Mesodermal cell (in vitro differentiated cells): ENCODE measurements around the gene DHRSX.
"Not testable (repeated sequence)": the region's sequence is repeated elsewhere in the genome, so short reads cannot be mapped to it uniquely, and the experiment has no call there.

Experiments used
- H3K27ac ChIP-seq: 2 replicates; pipeline ENCODE4 v1.7.0; 2013; ENCODE audit warnings: mild to moderate bottlenecking, low read depth, low read length, moderate library complexity; ENCODE audit not compliant: severe bottlenecking
- H3K36me3 ChIP-seq: 2 replicates; pipeline ENCODE4 v1.7.1; 2013; ENCODE audit warnings: mild to moderate bottlenecking, low read length, moderate library complexity; ENCODE audit not compliant: control insufficient read depth, insufficient read depth
- H3K4me1 ChIP-seq: one replicate; pipeline ENCODE4 v1.7.1; 2013; ENCODE audit warnings: mild to moderate bottlenecking, low read length; ENCODE audit not compliant: insufficient read depth, control insufficient read depth, poor library complexity, severe bottlenecking
- H3K4me3 ChIP-seq: 2 replicates; pipeline ENCODE4 v1.7.0; 2013; ENCODE audit warnings: low read length, control low read depth, mild to moderate bottlenecking; ENCODE audit not compliant: insufficient read depth, poor library complexity, severe bottlenecking; ENCODE audit errors: extremely low read depth
- H3K9me3 ChIP-seq: 2 replicates; pipeline ENCODE4 v1.7.1; 2013; ENCODE audit warnings: mild to moderate bottlenecking, low read length, moderate library complexity; ENCODE audit not compliant: control insufficient read depth
- WGBS, 2 experiments: methylation state at CpG; one replicate each; pipeline ENCODE4 v1.1.5; 2013; ENCODE audit warnings: missing lambda C conversion rate in 2 of 2; ENCODE audit not compliant: insufficient coverage in 2 of 2; 5-methylcytosine and 5-hydroxymethylcytosine counted together

The DHRSX gene

GRCh38 chrX:2519638-2520037 is 18.9 kb upstream of the DHRSX start:
- not testable (repeated sequence) for H3K4me1 ChIP-seq, H3K4me3 ChIP-seq, H3K9me3 ChIP-seq, H3K27ac ChIP-seq, H3K36me3 ChIP-seq
- 97% methylated on average over 3 of the region's 3 CpGs for WGBS, 2 experiments

- WGBS, 2 experiments: 86 to 90% methylated on average over 2 to 4 of the region's 6 CpGs
- Histone ChIP-seq H3K36me3 (no peaks in the 10 kb centered on the region), H3K4me1 (no peaks in the 10 kb centered on the region), H3K4me3 (no peak overlapping the region), H3K9me3 (no peaks in the 10 kb centered on the region), H3K27ac (no peak overlapping the region)
These were observed 16.3 kb upstream of the DHRSX start for GRCh38 chrX:2517055-2517454.

DNA sequence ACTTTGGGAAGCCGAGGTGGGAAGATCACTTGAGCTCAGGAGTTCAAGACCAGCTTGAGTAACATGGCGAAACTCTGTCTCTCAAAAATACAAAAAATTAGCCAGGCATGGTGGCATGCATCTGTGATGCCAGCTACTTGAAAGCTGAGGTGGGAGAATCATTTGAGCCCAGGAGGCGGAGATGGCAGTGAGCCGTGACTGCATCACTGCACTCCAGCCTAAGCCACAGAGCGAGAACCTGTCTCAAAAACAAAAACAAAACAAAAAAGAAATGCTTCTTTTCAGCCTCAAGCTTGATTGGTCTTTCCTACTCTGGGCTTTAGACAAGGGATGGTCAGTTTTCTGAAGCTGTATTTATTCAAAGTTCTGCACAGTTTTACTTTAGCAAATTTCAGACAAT is 15.8 kb upstream of the DHRSX start:
- H3K9me3 ChIP-seq: no peaks in the 10 kb centered on the region
- H3K4me3 ChIP-seq: no peak overlapping the region
- H3K27ac ChIP-seq: no peak overlapping the region
- WGBS, 2 experiments: 53 to 92% methylated on average over 2 to 3 of the region's 5 CpGs
- H3K4me1 ChIP-seq: no peaks in the 10 kb centered on the region
- H3K36me3 ChIP-seq: no peaks in the 10 kb centered on the region

DNA sequence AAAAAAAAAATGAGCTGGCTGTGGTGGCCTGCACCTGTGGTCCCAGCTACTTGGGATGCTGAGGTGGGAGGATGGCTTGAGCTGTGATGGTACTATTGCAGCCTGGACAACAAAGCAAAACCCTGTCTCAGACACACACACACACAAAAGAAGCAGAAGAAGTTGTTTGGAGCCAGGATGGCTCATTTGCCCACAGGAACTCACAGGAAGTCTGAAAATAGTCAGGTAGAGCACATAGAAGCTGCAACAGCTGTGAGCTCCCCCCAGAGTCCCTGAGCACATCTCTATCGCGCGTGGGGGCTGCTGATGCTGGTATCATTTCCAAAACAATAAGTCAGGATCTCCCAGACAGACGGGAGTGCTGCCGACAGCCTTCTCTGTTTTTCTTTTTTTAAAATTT is 13.4 kb upstream of the DHRSX start:
- Histone ChIP-seq H3K27ac (no peak overlapping the region), H3K4me3 (no peak overlapping the region), H3K4me1 (no peaks in the 10 kb centered on the region), H3K36me3 (no peaks in the 10 kb centered on the region), H3K9me3 (no peaks in the 10 kb centered on the region)
- 88 to 91% methylated on average over 3 of the region's 5 CpGs for WGBS, 2 experiments

DNA sequence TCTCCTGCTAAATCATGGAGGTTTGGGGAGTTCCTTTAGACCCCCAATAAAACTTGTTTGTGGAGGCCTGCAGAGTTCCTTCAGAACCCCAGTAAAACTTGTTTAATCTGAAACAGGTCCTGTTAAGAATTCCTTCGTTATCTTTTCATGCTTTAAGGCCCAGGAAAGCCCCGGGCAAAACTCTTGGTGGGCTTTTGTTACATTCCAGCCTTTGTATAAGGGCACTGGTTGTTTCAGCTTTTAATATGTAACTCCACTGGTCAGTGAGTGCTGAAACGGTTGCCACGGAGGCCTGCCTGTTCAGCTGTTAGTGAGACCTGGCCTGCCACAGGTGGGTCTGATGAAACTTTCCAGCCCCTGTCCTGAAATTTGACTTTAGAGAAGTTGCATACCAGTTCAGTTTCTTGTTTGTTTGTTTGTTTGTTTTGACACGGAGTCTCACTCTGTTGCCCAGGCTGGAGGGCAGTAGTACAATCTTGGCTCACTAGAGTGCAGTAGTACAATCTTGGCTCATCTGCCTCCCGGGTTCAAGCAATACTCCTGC is 12.4 kb upstream of the DHRSX start:
- 60 to 65% methylated on average over 4 to 6 of the region's 6 CpGs for WGBS, 2 experiments
- Histone ChIP-seq H3K4me1 (no peaks in the 10 kb centered on the region), H3K27ac (peak overlapping the region; percentile 36), H3K4me3 (no peak overlapping the region), H3K36me3 (no peaks in the 10 kb centered on the region), H3K9me3 (no peaks in the 10 kb centered on the region)

- no peak overlapping the region for H3K27ac ChIP-seq
- H3K4me3 ChIP-seq: no peak overlapping the region
- no peaks in the 10 kb centered on the region for H3K4me1 ChIP-seq
- no peaks in the 10 kb centered on the region for H3K9me3 ChIP-seq
- no peaks in the 10 kb centered on the region for H3K36me3 ChIP-seq
- 94 to 100% methylated on average over 3 to 4 of the region's 8 CpGs for WGBS, 2 experiments
These were observed 11.7 kb upstream of the DHRSX start for GRCh38 chrX:2512501-2512900.

- no peaks in the 10 kb centered on the region for H3K4me1 ChIP-seq
- 95 to 99% methylated on average over 5 to 6 of the region's 6 CpGs for WGBS, 2 experiments
- H3K9me3 ChIP-seq: no peaks in the 10 kb centered on the region
- no peak overlapping the region for H3K27ac ChIP-seq
- no peak overlapping the region for H3K4me3 ChIP-seq
- no peaks in the 10 kb centered on the region for H3K36me3 ChIP-seq
These were observed 10.6 kb upstream of the DHRSX start for GRCh38 chrX:2511326-2511725.

- whole genome bisulfite sequencing, 2 experiments: 77 to 89% methylated on average over 8 to 9 of the region's 9 CpGs
- Histone ChIP-seq H3K4me1 (no peaks in the 10 kb centered on the region), H3K27ac (no peak overlapping the region), H3K9me3 (no peaks in the 10 kb centered on the region), H3K36me3 (no peaks in the 10 kb centered on the region), H3K4me3 (no peak overlapping the region)
These were observed 8.0 kb upstream of the DHRSX start for GRCh38 chrX:2508648-2509335.

DNA sequence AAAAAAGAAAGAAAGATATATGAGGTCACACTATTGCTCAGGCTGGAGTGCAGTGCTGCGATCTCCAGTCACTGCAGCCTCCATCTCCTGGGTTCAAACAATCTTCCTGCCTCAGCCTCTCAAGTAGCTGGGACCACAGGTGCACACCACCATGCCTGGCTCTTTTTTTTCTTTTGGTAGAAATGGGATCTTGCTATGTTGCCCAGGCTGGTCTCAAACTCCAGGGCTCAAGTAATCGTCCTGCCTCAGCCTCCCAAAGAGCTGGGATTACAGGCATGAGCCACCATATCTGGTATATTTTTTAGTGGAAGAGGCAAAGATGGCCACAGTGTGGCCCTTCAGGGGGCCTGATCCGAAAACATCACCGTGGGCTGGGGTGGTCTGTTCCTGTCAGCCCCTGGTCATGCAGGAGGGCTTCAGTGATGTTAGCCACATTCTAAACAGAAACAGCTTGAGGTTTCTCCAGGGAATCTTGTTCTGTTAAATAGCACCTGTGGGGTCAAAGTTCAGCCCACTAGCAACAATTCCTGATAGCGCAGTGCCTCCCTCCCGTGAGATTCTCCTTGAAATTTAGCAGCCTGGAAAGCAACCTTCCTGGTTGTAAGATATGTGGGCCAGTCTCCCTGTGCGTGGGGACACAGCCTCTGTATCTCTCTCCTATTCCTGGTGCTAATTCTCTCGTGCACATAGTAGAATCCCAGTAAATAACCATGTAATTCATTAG is 7.3 kb upstream of the DHRSX start:
- H3K4me3 ChIP-seq: no peak overlapping the region
- no peak overlapping the region for H3K27ac ChIP-seq
- no peaks in the 10 kb centered on the region for H3K9me3 ChIP-seq
- no peaks in the 10 kb centered on the region for H3K4me1 ChIP-seq
- no peaks in the 10 kb centered on the region for H3K36me3 ChIP-seq
- 91 to 97% methylated on average over 5 of the region's 8 CpGs for WGBS, 2 experiments

DNA sequence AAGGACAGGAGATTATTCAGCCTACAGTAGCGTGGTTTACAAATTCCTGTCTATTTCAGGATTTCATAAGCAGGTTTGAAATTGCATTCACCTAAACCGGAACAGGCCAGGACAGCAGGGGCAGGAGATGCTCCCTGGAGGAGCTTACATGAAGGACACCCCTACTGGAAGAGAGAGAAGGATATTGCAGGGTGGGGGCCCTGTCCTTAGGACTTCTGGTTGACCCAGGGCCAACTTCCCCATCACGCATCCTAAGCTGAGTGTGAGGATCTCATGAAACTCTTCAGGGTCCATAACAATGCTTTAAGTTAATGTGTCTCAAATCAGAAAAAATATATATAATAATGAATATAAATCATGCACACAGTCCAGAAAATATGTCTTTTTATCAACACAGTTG is 6.4 kb upstream of the DHRSX start:
- Histone ChIP-seq H3K27ac (no peak overlapping the region), H3K36me3 (no peaks in the 10 kb centered on the region), H3K4me3 (no peak overlapping the region), H3K9me3 (no peaks in the 10 kb centered on the region), H3K4me1 (no peaks in the 10 kb centered on the region)
- 88 to 90% methylated on average over 1 to 2 of the region's 3 CpGs for WGBS, 2 experiments

DNA sequence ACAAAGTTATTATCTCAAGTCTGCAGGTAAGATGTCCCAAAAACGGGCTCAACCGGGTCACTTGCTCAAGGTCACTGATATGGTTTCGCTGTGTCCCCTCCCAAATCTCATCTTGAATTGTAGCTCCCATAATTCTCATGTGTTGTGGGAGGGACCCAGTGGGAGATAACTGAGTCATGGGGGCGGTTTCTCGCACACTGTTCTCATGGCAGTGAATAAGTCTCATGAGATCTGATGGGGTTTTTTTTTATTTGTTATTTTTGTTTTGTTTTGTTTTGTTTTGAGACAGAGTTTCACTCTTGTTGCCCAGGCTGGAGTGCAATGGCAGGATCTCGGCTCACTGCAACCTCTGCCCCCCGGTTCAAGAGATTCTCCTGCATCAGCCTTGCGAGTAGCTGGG is 4.6 kb upstream of the DHRSX start:
- 91 to 96% methylated on average over 4 to 5 of the region's 8 CpGs for WGBS, 2 experiments
- not testable (repeated sequence) for H3K36me3 ChIP-seq, H3K27ac ChIP-seq, H3K9me3 ChIP-seq, H3K4me3 ChIP-seq, H3K4me1 ChIP-seq
